Measurements from ENCODE around the gene UBE2E2. TPM values are rescaled to one million over a fixed set of nuclear protein-coding genes. Genes with fewer than 3 reads are reported as not detected.
A peak's percentile ranks its signal among the peaks of the same experiment; 100 is the strongest.
"Not testable (repeated sequence)": the region's sequence is repeated elsewhere in the genome, so short reads cannot be mapped to it uniquely, and the experiment has no call there.

UBE2E2 gene
- 32.4 TPM for polyA plus RNA-seq (2013, experiment 1 of 2; ENCODE audit: insufficient read length)
- polyA plus RNA-seq (2013, experiment 2 of 2; ENCODE audit: insufficient read length), result 50.3 TPM

GRCh38 chr3:23202921-23203707 lies at the start of gene UBE2E2:
TSS of gene UBE2E2 (plus strand) at chr3:23203327.
- DNase-seq, result peak; percentile 76

GRCh38 chr3:23153436-23153835 lies 49.7 kb upstream of the UBE2E2 start:
- DNase-seq, result no peak

DNA sequence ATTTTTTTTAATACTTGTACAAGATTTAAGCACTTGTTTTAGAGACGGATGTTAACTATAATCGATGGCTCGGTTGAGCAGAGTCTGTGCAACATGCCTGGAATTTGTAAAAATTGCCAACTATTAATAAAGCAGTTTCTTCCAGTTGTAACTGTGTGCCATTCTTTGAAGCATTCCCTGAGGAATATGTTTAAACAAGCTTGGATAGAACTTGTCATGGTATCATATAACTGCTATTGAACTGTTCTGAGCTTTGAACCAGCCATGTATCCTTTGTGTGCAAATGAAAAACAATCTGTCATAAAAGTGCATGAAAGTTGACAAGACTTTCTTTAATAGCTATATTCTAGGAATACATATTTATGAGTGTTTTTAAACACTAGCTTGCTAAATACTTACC lies 45.8 kb upstream of the UBE2E2 start:
- DNase-seq, result no peak

- DNase-seq, result peak; percentile 93
These were observed 43.2 kb upstream of the UBE2E2 start for GRCh38 chr3:23159929-23160328.

DNA sequence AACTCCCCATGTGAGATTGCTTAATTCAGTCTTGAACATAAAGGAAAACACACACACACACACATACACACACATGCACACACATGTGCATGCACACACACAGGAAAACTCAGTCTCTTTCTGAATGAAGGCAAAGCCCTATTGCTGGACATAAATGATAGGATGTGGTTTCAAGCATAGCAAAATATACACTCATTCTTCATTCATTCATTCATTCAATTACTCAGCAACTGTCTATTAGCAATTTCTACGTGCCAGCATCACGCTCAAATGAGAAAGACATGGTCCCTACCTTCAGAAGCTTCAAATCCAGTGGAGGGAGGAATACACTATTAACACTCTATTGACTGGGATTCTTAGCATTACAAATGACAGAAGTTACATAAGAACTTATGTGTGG lies 41.8 kb upstream of the UBE2E2 start:
- DNase-seq, result no peak

GRCh38 chr3:23161896-23162570 lies 41.1 kb upstream of the UBE2E2 start:
- DNase-seq, result no peak

DNA sequence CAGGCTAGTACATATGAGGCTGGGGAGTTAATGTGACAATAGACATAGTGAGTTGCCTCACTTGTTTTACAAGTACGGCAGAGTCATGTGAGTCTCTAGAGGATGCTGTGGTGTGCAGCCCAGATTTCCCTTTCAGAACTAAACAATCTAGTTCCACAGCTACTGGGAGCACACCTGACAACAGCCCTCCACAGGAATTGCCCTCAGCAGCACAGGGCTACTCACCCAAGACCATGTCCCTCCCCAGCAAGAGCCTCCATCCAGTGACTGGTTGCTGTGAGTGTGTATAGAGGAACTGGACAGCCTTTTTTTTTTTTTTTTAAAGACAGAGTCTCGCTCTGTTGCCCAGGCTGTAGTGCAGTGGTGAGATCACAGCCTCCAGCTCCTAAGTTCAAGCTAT lies 40.2 kb upstream of the UBE2E2 start:
- DNase-seq, result no peak

DNA sequence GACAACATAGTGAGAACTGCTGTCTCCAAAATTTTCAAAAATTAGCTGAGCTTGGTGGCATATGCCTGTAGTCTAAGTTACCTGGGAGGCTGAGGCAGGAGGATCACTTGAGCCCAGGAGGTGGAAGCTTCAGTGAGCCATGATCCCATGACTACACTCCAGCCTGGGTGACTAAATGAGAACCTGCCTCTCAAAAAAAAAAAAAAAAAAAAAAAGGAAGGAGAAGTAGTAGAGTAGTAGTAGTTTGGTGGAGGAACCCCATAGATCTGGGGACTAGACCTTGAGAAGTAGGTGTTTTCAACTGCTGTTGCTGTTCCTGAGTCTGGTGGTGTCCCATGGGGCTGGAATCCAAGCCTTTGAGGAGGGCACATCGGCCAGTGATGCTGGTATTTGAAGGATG lies 38.4 kb upstream of the UBE2E2 start:
- DNase-seq, result no peak

DNA sequence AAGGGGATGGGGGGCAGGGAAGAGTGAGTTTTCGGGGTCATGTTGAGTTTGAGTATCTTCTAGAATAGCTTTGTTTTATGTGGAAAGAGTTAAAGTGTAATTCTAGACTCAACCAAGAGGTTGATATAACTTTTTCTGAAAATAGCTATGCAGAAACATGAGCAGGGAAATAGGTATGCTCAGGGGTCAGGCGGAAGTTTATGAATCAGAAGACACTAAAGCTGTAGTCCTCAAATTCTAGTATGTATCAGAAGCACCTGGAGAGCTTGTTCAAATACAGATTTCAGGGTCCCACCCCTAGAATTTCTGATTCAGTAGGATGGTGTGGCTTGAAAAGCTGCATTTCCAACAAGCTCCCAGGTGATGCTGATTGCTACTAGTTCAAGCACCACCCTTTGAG lies 37.6 kb upstream of the UBE2E2 start:
- DNase-seq, result no peak

DNA sequence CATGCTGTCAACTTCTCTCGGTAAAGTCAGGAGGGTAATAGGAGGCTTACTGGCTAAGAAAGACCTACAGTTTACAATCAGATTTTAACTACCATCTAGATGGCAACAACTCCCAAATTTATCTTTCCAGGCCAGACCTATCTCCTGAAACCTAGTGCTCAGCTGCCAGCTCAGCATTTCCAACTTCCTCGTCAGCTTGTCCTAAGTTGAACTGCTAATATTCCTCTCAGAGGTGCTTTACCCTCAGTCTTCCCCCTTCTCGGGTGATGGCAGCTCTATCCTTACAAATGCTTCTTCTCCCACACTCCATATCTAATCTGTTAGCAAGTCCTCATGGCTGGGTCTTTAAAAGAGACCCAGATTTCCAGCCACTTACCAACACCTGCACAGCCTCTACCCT lies 36.9 kb upstream of the UBE2E2 start:
- DNase-seq, result no peak

DNA sequence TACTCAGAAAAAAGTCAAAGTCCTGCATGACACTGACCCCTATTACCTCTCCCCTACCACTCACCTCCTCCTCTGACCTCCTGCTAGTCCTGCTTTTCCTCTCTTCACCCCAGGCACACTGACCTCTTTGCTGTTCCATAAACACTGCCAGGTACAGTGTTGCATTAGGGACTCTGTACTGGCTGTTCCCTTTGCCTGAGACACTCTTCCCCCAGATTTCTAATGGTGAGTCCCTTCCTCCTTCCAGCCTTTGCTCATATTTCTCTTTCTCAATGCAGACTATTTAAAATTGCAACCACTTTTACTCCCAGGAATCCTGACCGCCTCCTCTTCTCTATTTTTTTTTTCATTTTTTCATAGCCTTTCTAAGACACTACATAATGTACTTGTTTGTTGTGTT lies 36.3 kb upstream of the UBE2E2 start:
- no peak for DNase-seq

DNA sequence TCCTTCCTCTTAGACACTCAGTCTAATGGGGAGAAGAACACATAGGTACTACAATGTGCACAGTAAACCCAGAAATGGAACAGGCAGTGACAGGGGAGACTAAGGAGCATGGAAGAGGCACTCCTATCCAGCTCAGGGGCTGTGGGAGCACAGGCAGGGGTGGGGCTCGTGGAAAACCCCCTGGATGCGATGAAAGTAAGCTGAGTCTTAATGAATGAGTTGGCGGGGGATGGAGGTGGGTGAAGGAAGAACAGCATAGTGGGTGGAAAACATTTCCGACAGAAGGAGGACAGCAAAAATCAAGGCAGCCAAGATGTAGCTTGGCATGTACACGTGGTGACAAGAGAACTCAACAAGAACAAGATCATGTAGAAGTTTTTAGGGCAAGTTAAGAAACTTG lies 33.6 kb upstream of the UBE2E2 start:
- DNase-seq, result no peak

- DNase-seq, result peak; percentile 45
These were observed 32.8 kb upstream of the UBE2E2 start for GRCh38 chr3:23170291-23170690.

GRCh38 chr3:23172059-23172458 lies 31.1 kb upstream of the UBE2E2 start:
- no peak for DNase-seq

- DNase-seq, result no peak
These were observed 28.6 kb upstream of the UBE2E2 start for GRCh38 chr3:23174426-23175039.

GRCh38 chr3:23175341-23176083 lies 27.6 kb upstream of the UBE2E2 start:
- no peak for DNase-seq

GRCh38 chr3:23176839-23177238 lies 26.3 kb upstream of the UBE2E2 start:
- DNase-seq, result not testable (repeated sequence)

DNA sequence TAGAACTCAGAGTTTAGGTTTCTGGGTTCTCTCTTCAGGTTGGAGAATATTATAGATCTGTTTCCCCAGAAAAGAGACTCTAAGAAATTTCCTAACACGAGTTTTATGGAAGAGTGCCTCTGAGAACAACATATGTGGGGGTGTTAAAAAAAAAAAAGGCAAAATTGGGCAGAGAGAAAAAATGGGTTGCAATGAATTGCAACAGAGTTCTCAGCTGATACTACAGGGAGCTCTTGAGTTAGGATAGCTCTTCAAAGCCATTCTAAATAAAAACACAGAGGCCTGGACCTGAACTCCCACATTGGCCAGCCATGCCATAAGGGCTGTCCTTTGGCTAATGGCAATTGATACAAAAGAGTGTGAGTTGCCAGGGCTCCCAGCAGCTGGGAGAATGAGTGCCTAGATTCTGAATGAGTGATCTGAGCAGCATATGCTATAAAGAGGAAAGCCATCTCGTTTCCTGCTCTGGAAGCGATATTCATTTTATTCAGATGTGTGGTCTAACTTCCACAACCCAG lies 20.1 kb upstream of the UBE2E2 start:
- DNase-seq, result no peak

DNA sequence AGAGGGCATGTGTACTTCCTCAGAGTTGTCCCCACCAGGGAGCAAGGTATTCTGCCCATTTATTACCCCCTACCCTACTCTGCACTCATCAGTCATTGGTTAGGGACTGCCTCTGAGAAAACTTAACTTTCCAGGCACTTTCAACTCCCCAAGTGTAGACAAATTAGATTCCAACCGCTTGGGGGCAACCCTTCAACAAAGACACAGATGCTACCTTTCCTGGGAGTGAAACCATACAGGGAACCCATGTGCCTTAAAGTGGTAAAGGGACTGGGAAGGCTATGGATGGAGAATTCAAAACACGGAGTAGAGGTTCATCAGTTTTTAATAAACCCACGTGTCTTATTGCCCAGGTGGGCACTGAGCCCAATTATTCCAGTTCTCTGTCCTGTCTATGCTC lies 19.4 kb upstream of the UBE2E2 start:
- peak; percentile 66 for DNase-seq

- DNase-seq, result no peak
These were observed 17.3 kb upstream of the UBE2E2 start for GRCh38 chr3:23185861-23186260.

DNA sequence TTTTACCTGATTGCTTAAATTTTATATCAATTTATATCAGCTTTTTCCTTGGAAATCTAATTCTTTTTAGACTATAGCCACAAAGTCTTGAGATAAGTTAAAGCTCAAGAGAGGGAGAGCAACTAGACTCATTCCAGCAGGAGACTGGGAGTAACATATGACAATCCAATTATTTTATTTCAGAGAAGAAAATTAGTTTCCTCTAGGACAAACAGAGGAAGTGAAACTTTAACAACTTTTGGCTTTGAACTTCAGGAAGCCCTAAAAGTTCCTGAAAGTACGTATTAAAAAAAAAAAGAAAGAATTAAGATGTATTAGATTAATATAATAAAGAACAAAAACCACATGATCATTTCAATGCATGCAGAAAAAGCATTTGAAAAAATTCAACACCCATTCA lies 13.9 kb upstream of the UBE2E2 start:
- DNase-seq, result no peak

DNA sequence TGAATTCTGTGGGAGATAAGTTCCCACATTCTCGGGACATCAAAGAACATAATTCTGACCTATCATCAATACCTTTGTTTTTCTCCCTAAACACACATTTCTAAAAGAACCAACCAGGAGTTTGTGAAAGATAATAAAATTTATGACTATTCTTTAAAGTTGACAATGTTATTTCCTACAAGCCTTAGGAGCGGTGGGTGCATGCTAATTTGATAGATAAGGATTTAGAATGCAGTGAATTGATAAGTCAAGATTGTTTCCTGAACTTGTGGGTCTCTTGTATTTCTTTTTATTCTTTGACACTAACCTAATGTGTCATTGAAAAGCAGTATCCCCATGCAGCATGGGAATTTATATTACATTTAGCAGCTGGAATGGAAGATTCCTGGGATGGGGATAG lies 10.3 kb upstream of the UBE2E2 start:
- no peak for DNase-seq

DNA sequence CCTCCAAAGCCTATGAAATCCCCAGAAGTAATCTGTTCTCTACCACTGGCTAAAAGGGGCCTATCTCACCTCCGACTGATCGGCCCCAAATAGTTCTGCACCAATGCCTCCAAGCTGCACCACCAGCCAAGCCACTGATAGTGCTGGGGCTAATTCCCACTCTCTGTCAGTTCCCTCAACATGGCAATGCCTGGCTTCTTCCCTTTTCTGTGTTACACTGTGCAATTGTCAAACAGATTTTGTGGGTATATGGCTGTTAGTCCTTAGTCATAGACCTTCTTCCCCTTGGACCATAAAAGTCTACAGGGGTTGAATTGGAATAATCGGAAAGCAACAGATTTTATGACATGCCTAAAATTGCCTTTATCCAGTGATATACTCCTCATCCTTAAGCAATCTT lies 9.3 kb upstream of the UBE2E2 start:
- no peak for DNase-seq
